Dedifferentiated amniotic fluid mesenchymal stem cell (primary cell): ENCODE measurements around the gene FGF23.

Experiments used
- DNase-seq: peaks from one replicate; pipeline ENCODE4 v3.0.0-alpha.2; 2016; ENCODE audit errors: extremely low spot score

The FGF23 gene

GRCh38 chr12:4383304-4383865 lies 3.9 kb upstream of the FGF23 start:
- DNase-seq = no peak

- no peak for DNase-seq
Observed at GRCh38 chr12:4380332-4380731, 820 bp upstream of the FGF23 start.

- no peak for DNase-seq
Observed at GRCh38 chr12:4378772-4379171, 740 bp downstream of the FGF23 start.

- no peak for DNase-seq
Observed at GRCh38 chr12:4375449-4375848, 4.1 kb downstream of the FGF23 start.

GRCh38 chr12:4372653-4373052 lies 6.9 kb downstream of the FGF23 start:
- no peak for DNase-seq

GRCh38 chr12:4370265-4370664 lies 9.2 kb downstream of the FGF23 start:
- no peak for DNase-seq

- no peak for DNase-seq
Observed at GRCh38 chr12:4369548-4369947, 10.0 kb downstream of the FGF23 start.

- DNase-seq = no peak
Observed at GRCh38 chr12:4366090-4366489, 13.4 kb downstream of the FGF23 start.

- no peak for DNase-seq
Observed at GRCh38 chr12:4356041-4356327, 23.5 kb downstream of the FGF23 start.

- DNase-seq = no peak
Observed at GRCh38 chr12:4355156-4356040, 24.1 kb downstream of the FGF23 start.

- DNase-seq = no peak
Observed at GRCh38 chr12:4353785-4354208, 25.7 kb downstream of the FGF23 start.

GRCh38 chr12:4346931-4347330 lies 32.6 kb downstream of the FGF23 start:
- no peak for DNase-seq

- DNase-seq = no peak
Observed at GRCh38 chr12:4331842-4332241, 47.7 kb downstream of the FGF23 start.

GRCh38 chr12:4331221-4331620 lies 48.3 kb downstream of the FGF23 start:
- no peak for DNase-seq

- DNase-seq = no peak
Observed at GRCh38 chr12:4330203-4330602, 49.3 kb downstream of the FGF23 start.

GRCh38 chr12:4327293-4327692 lies 52.2 kb downstream of the FGF23 start:
- no peak for DNase-seq

- DNase-seq = no peak
Observed at GRCh38 chr12:4325966-4326365, 53.5 kb downstream of the FGF23 start.

GRCh38 chr12:4324366-4324765 lies 55.1 kb downstream of the FGF23 start:
- no peak for DNase-seq

- DNase-seq = no peak
Observed at GRCh38 chr12:4323396-4323795, 56.1 kb downstream of the FGF23 start.

GRCh38 chr12:4322726-4323125 lies 56.8 kb downstream of the FGF23 start:
- DNase-seq = no peak

- DNase-seq = peak; percentile 95
Observed at GRCh38 chr12:4320853-4321701, 58.4 kb downstream of the FGF23 start, which contains the start of gene TIGAR. Gene TIGAR, plus strand, starts transcription at chr12:4321213. Its CDS starts 59 bp downstream, at chr12:4321272.

GRCh38 chr12:4320497-4320852 lies 59.0 kb downstream of the FGF23 start:
- no peak for DNase-seq
